Keratinocyte (primary cell): ENCODE data around the gene TOMT. TPM values are rescaled to one million over a fixed set of nuclear protein-coding genes. Genes with fewer than 3 reads are reported as not detected.
A peak's percentile ranks its signal among the peaks of the same experiment; 100 is the strongest.
"Not testable (repeated sequence)": the region's sequence is repeated elsewhere in the genome, so short reads cannot be mapped to it uniquely, and the experiment has no call there.

Source experiments
- DNase-seq: peaks from one replicate; pipeline ENCODE4 v3.0.0-alpha.2; 2011; ENCODE audit warnings: low read depth, missing footprints, low spot score
- FAIRE-seq: peaks from 2 replicates; lab custom pipeline; 2011; peaks lifted over from hg19 to GRCh38; lab: Jason Lieb, UNC
- H2AFZ ChIP-seq: 2 replicates; pipeline ENCODE4 v1.6.0; 2012; ENCODE audit warnings: low read length, control low read depth, inconsistent platforms; ENCODE audit not compliant: control insufficient read depth
- H3K27ac ChIP-seq: 2 replicates; pipeline ENCODE4 v1.5.1; 2011; ENCODE audit warnings: low read length; ENCODE audit not compliant: control insufficient read depth, insufficient read depth
- H3K27me3 ChIP-seq: 3 replicates; pipeline ENCODE4 v1.6.0; 2011; ENCODE audit warnings: low read length; ENCODE audit not compliant: control insufficient read depth, insufficient read depth; ENCODE audit errors: extremely low read depth
- H3K36me3 ChIP-seq, 2 experiments: 2 replicates in 1 of 2; 3 replicates in 1 of 2; pipeline ENCODE4 v1.5.1; 2011; ENCODE audit warnings: low read length in 2 of 2, mild to moderate bottlenecking in 1 of 2; ENCODE audit not compliant: control insufficient read depth in 2 of 2, insufficient read depth in 2 of 2; ENCODE audit errors: extremely low read depth in 1 of 2
- H3K4me1 ChIP-seq: 3 replicates; pipeline ENCODE4 v1.5.1; 2011; ENCODE audit warnings: low read length; ENCODE audit not compliant: control insufficient read depth, insufficient read depth; ENCODE audit errors: extremely low read depth
- H3K4me2 ChIP-seq: 3 replicates; pipeline ENCODE4 v1.6.0; 2011; ENCODE audit warnings: low read depth, low read length; ENCODE audit not compliant: control insufficient read depth, insufficient read depth; ENCODE audit errors: extremely low read depth
- H3K4me3 ChIP-seq, 3 experiments: fragments of 200-600 bp in 1 of 3; sonication (generic) in 1 of 3; 2 replicates in 2 of 3; 3 replicates in 1 of 3; pipeline ENCODE4 v1.5.1; 2011 to 2016; ENCODE audit warnings: low read length in 3 of 3, mild to moderate bottlenecking in 3 of 3, control low read depth in 2 of 3, inconsistent platforms in 1 of 3, low read depth in 1 of 3, mixed read lengths in 1 of 3, mixed run types in 1 of 3, moderate library complexity in 1 of 3; ENCODE audit not compliant: control insufficient read depth in 2 of 3, insufficient read depth in 2 of 3; ENCODE audit errors: extremely low read depth in 1 of 3
- H3K79me2 ChIP-seq: 2 replicates; pipeline ENCODE4 v1.6.0; 2012; ENCODE audit warnings: low read length; ENCODE audit not compliant: control insufficient read depth, insufficient read depth
- H3K9ac ChIP-seq: 3 replicates; pipeline ENCODE4 v1.6.0; 2011; ENCODE audit warnings: low read length; ENCODE audit not compliant: control insufficient read depth, insufficient read depth; ENCODE audit errors: extremely low read depth
- H3K9me1 ChIP-seq: 3 replicates; pipeline ENCODE4 v1.6.0; 2011; ENCODE audit warnings: low read length; ENCODE audit not compliant: control insufficient read depth, insufficient read depth; ENCODE audit errors: extremely low read depth
- H3K9me3 ChIP-seq: 2 replicates; pipeline ENCODE4 v1.5.1; 2012; ENCODE audit warnings: low read depth, low read length; ENCODE audit not compliant: control insufficient read depth
- H4K20me1 ChIP-seq: 3 replicates; pipeline ENCODE4 v1.6.0; 2011; ENCODE audit warnings: low read length; ENCODE audit not compliant: control insufficient read depth, insufficient read depth; ENCODE audit errors: extremely low read depth
- EZH2 ChIP-seq: IDR thresholded peaks from one replicate; pipeline ENCODE4 v1.6.1; 2012; ENCODE audit warnings: inconsistent platforms, mild to moderate bottlenecking, low read length, moderate library complexity
- dilution Hi-C: fragments of 300-500 bp; cut with MboI; formaldehyde crosslinking; loops from one replicate; pipeline ENCODE4 v1.7.0; 2020; ENCODE audit warnings: low sequenced_read_pairs; ENCODE audit not compliant: extremely low pct_ligation_motif_present
- polyA plus RNA-seq, 5 experiments: library from polyadenylated mRNA; depleted of rRNA in 3 of 5; stranded (reverse) in 3 of 5; stranded (forward) in 1 of 5; unstranded in 1 of 5; fragments of >200 nt; gene quantifications; 1 replicate in 1 of 5; 2 replicates in 3 of 5; 3 replicates in 1 of 5; pipeline versions ENCODE4 v1.2.1 to v1.2.3, GENCODE V29; 2011 to 2012; ENCODE audit warnings: missing spikeins in 2 of 5, low read depth in 1 of 5, low replicate concordance in 1 of 5
- TF ChIP-seq, protein P1 (sequence below), 3 experiments: IDR thresholded peaks in 1 of 3; conservative IDR thresholded peaks in 1 of 3; optimal IDR thresholded peaks in 1 of 3; 2 replicates in 2 of 3; 3 replicates in 1 of 3; pipeline versions ENCODE3 to v1.5.1; 2011; ENCODE audit warnings: low read length in 3 of 3, mild to moderate bottlenecking in 3 of 3, moderate library complexity in 2 of 3, control low read depth in 1 of 3, inconsistent platforms in 1 of 3; ENCODE audit not compliant: insufficient read depth in 2 of 3; ENCODE audit errors: extremely low read depth in 1 of 3

The TOMT gene
- polyA plus RNA-seq, 1 donor (not counting 4 experiments of a cell fraction or from before 2014, with no cell fraction given), result not detected

DNA sequence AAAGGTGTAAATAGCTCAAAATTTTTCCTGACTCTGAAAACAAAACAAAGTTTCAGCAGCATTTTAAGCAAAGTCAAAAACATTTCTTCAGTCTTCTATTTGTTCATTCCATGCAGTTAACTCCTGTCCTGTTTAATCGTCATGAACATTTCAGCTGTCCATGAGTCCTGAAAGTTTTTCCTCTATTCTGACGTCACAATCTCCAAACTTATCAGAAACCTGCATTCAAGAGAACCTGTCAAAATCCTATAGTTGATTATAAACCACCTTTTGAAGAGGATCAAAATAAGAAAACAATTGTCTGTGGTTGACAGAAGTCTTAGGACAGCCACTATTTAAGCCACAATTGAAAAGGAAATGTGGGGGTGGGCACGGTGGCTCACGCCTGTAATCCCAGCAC is 45.2 kb downstream of the TOMT start:
- Histone ChIP-seq H3K27ac (no peak overlapping the region), H3K4me2 (peak overlapping the region; percentile 71), H2AFZ (no peak overlapping the region), H3K9me1 (no peaks in the 10 kb centered on the region), H3K9ac (peak overlapping the region; percentile 83), H3K79me2 (peaks cover 15% of the 10 kb centered on the region), H4K20me1 (no peaks in the 10 kb centered on the region), H3K4me1 (peaks cover 7% of the 10 kb centered on the region), H3K36me3 (peaks cover 8 to 14% of the 10 kb centered on the region in 2 experiments), H3K9me3 (no peaks in the 10 kb centered on the region), H3K27me3 (no peaks in the 10 kb centered on the region), H3K4me3 (peak overlapping the region; percentile 49 to 86 (median 80))
- no peak for FAIRE-seq
- DNase-seq, result no peak
- TF ChIP-seq, protein P1, sequence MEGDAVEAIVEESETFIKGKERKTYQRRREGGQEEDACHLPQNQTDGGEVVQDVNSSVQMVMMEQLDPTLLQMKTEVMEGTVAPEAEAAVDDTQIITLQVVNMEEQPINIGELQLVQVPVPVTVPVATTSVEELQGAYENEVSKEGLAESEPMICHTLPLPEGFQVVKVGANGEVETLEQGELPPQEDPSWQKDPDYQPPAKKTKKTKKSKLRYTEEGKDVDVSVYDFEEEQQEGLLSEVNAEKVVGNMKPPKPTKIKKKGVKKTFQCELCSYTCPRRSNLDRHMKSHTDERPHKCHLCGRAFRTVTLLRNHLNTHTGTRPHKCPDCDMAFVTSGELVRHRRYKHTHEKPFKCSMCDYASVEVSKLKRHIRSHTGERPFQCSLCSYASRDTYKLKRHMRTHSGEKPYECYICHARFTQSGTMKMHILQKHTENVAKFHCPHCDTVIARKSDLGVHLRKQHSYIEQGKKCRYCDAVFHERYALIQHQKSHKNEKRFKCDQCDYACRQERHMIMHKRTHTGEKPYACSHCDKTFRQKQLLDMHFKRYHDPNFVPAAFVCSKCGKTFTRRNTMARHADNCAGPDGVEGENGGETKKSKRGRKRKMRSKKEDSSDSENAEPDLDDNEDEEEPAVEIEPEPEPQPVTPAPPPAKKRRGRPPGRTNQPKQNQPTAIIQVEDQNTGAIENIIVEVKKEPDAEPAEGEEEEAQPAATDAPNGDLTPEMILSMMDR (optimal IDR thresholded peaks at IDR 0.05 in 1 of 3, IDR thresholded peaks at IDR 0.05 in 1 of 3, conservative IDR thresholded peaks at IDR 0.05 in 1 of 3; ENCODE audit: extremely low read depth in 1 of 3, insufficient read depth in 2 of 3, low read length in 3 of 3), result no peak
- TF ChIP-seq EZH2, result no peak
- dilution Hi-C loops, result no loop called here

DNA sequence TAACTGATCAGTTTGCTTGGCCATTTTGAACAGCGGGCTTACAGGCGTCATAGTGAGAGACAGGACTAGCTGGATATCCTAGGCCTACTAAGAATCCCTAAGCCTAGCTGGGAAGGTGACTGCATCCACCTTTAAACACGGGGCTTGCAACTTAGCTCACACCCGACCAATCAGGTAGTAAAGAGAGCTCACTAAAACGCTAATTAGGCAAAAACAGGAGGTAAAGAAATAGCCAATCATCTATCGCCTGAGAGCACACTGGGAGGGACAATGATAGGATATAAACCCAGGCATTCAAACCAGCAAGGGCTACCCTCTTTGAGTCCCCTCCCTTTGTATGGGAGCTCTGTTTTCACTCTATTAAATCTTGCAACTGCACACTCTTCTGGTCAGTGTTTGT is 48.1 kb downstream of the TOMT start:
- H3K4me2 ChIP-seq, H3K27me3 ChIP-seq, H3K36me3 ChIP-seq, dilution Hi-C loops, FAIRE-seq, H4K20me1 ChIP-seq, H3K4me1 ChIP-seq, H3K4me3 ChIP-seq, H3K9me1 ChIP-seq, H2AFZ ChIP-seq, H3K9me3 ChIP-seq, DNase-seq, H3K27ac ChIP-seq, H3K9ac ChIP-seq: not testable (repeated sequence)
- H3K79me2 ChIP-seq, result peaks cover 15% of the 10 kb centered on the region

DNA sequence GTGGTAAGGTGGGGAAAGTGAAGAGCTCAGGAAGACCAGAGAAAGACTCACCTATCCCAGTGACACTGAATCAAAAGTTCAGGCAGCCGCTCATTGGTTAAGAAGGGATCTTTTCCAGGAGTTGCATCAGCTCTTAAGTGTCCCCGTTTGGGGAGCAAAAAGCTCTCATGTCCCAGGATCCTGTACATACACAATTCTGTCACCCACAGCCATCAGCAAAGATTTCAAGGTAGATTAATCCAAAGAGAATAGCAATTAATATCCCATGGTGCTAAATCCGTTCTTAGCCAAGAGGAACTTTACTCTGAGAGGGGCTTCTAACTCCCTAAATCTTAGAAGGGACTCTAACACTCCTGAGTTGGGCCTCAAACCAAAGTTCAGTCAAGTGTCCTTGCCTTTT is 49.1 kb downstream of the TOMT start:
- H2AFZ ChIP-seq, result no peak overlapping the region
- dilution Hi-C loops, result no loop called here
- no peak for TF ChIP-seq EZH2
- TF ChIP-seq, protein P1 (optimal IDR thresholded peaks at IDR 0.05 in 1 of 3, IDR thresholded peaks at IDR 0.05 in 1 of 3, conservative IDR thresholded peaks at IDR 0.05 in 1 of 3; ENCODE audit: extremely low read depth in 1 of 3, insufficient read depth in 2 of 3, low read length in 3 of 3), result no peak
- no peak overlapping the region for H3K9ac ChIP-seq
- peaks cover 7% of the 10 kb centered on the region for H3K4me1 ChIP-seq
- H3K9me3 ChIP-seq, result no peaks in the 10 kb centered on the region
- H4K20me1 ChIP-seq, result no peaks in the 10 kb centered on the region
- no peak overlapping the region for H3K4me3 ChIP-seq
- no peak overlapping the region for H3K27ac ChIP-seq
- DNase-seq, result no peak
- no peak overlapping the region for H3K4me2 ChIP-seq
- FAIRE-seq, result no peak
- H3K79me2 ChIP-seq, result peaks cover 12% of the 10 kb centered on the region
- H3K9me1 ChIP-seq, result no peaks in the 10 kb centered on the region
- no peaks in the 10 kb centered on the region for H3K36me3 ChIP-seq
- H3K27me3 ChIP-seq, result no peaks in the 10 kb centered on the region
